KMS-11 (cell line): ENCODE measurements around the gene ANXA4.

Source experiments
- H2AFZ ChIP-seq: fragments of 200-600 bp; sonication (generic); 2 replicates; pipeline ENCODE4 v1.6.1; 2016; ENCODE audit warnings: antibody characterized with exemption, mixed run types, low read depth
- H3K27ac ChIP-seq: fragments of 200-600 bp; sonication (generic); 2 replicates; pipeline ENCODE4 v1.6.1; 2016; ENCODE audit warnings: mild to moderate bottlenecking, mixed run types
- H3K27me3 ChIP-seq: fragments of 200-600 bp; sonication (generic); 2 replicates; pipeline ENCODE4 v1.6.1; 2017; ENCODE audit warnings: mild to moderate bottlenecking, low read depth, mixed run types, moderate library complexity; ENCODE audit not compliant: insufficient read depth
- H3K36me3 ChIP-seq: fragments of 200-600 bp; sonication (generic); 2 replicates; pipeline ENCODE4 v1.6.1; 2017; ENCODE audit warnings: mild to moderate bottlenecking, mixed run types; ENCODE audit not compliant: insufficient read depth
- H3K4me1 ChIP-seq: fragments of 200-600 bp; sonication (generic); 2 replicates; pipeline ENCODE4 v1.6.1; 2016; ENCODE audit warnings: mild to moderate bottlenecking, low read depth, mixed run types; ENCODE audit not compliant: poor library complexity, severe bottlenecking
- H3K4me2 ChIP-seq: fragments of 200-600 bp; sonication (generic); 2 replicates; pipeline ENCODE4 v1.7.0; 2016; ENCODE audit warnings: mild to moderate bottlenecking, mixed run types
- H3K4me3 ChIP-seq: fragments of 200-600 bp; sonication (generic); IDR thresholded peaks from 2 replicates; pipeline ENCODE4 v1.6.1; 2017; ENCODE audit warnings: low read depth, low read length, mixed read lengths; ENCODE audit not compliant: insufficient read depth
- H3K79me2 ChIP-seq: fragments of 200-600 bp; sonication (generic); 2 replicates; pipeline ENCODE4 v1.6.1; 2016; ENCODE audit warnings: low read depth, mixed run types; ENCODE audit not compliant: insufficient read depth
- H3K9ac ChIP-seq: fragments of 200-600 bp; sonication (generic); 2 replicates; pipeline ENCODE4 v1.6.1; 2016; ENCODE audit warnings: mild to moderate bottlenecking, mixed run types
- H4K20me1 ChIP-seq: fragments of 200-600 bp; sonication (generic); 2 replicates; pipeline ENCODE4 v1.6.1; 2016; ENCODE audit warnings: mild to moderate bottlenecking, mixed run types; ENCODE audit not compliant: insufficient read depth
- TF ChIP-seq, protein P1 (sequence below): fragments of 200-600 bp; sonication (generic); conservative IDR thresholded peaks from 2 replicates; pipeline ENCODE4 v1.6.1; 2017; ENCODE audit warnings: low read depth, mild to moderate bottlenecking, antibody characterized with exemption, low read length, moderate library complexity, mixed read lengths

The ANXA4 gene

DNA sequence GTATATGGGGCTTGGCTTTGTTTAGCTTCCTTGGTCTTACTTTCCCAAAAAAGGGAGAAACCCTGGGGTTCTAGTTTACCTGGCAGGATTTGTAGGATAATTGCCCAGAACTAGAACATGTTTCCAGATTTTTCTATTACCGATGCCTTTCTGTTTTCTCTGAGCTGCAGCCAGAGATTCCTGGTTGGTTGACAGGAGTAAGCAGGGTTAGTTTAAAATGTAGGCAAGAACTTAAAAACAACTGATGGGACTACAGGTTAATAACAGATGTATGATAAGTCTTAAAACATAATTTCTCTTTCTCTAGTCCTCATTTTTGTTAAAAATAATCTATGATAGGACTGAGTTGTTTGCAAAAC lies 48.6 kb downstream of the ANXA4 start:
- Histone ChIP-seq H3K36me3 (no peaks in the 10 kb centered on the region), H3K4me3 (no peak overlapping the region), H3K4me2 (peak overlapping the region; percentile 60), H3K27me3 (no peaks in the 10 kb centered on the region), H3K9ac (peak overlapping the region; percentile 30; the same call in 1 of the 2 replicates), H3K4me1 (peaks cover 50% of the 10 kb centered on the region), H2AFZ (peak overlapping the region; percentile 25; the same call in 1 of the 2 replicates), H4K20me1 (no peaks in the 10 kb centered on the region), H3K27ac (peak overlapping the region; percentile 77), H3K79me2 (no peaks in the 10 kb centered on the region)
- TF ChIP-seq, protein P1, sequence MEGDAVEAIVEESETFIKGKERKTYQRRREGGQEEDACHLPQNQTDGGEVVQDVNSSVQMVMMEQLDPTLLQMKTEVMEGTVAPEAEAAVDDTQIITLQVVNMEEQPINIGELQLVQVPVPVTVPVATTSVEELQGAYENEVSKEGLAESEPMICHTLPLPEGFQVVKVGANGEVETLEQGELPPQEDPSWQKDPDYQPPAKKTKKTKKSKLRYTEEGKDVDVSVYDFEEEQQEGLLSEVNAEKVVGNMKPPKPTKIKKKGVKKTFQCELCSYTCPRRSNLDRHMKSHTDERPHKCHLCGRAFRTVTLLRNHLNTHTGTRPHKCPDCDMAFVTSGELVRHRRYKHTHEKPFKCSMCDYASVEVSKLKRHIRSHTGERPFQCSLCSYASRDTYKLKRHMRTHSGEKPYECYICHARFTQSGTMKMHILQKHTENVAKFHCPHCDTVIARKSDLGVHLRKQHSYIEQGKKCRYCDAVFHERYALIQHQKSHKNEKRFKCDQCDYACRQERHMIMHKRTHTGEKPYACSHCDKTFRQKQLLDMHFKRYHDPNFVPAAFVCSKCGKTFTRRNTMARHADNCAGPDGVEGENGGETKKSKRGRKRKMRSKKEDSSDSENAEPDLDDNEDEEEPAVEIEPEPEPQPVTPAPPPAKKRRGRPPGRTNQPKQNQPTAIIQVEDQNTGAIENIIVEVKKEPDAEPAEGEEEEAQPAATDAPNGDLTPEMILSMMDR, result no peak

DNA sequence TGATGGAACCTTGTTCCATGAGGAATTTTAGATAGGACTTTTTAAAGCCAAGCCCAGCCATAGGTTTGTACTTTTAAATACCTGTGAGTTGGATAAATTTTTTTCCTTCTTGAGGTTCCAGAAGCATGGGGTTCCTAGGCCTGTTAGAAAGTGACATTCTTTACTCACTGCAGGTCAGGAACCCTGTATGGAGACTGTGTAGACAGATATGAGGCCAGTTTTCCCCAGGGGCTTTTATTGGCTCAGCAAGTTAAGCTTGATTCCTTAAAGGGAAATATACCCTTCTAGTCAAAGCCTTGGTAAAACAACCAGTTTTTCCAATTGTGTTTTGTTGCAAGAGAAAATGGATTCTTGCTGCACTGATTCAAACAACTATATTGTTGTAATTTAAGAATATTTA lies 49.1 kb downstream of the ANXA4 start:
- Histone ChIP-seq H3K9ac (peak overlapping the region; percentile 30; the same call in 1 of the 2 replicates), H3K36me3 (no peaks in the 10 kb centered on the region), H3K27me3 (no peaks in the 10 kb centered on the region), H2AFZ (no peak overlapping the region), H3K4me1 (peaks cover 52% of the 10 kb centered on the region), H3K4me3 (no peak overlapping the region), H3K4me2 (peak overlapping the region; percentile 60), H3K27ac (peak overlapping the region; percentile 77), H3K79me2 (no peaks in the 10 kb centered on the region), H4K20me1 (no peaks in the 10 kb centered on the region)
- TF ChIP-seq, protein P1, result no peak

DNA sequence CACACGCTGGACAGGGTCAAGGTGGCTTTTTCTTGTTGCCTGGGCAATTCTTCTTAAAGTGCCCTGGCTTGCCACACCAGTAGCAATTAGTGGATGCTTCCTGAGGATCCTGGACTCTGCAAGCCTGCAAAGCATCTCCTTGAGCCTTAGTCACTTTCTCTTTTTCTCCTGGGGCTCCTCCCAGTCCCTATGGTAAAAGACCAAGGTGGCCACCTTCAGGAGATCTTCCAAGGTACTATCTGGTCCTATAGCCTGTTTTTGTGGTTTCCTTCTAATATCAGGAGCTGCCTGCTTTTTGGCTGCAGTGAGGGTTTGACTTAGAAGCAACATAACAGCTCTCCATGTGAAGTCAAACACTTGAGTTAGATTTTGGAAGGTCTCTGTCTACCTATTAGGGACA lies 54.2 kb downstream of the ANXA4 start:
- Histone ChIP-seq H3K4me2 (no peak overlapping the region), H3K36me3 (no peaks in the 10 kb centered on the region), H3K27ac (no peak overlapping the region), H3K79me2 (no peaks in the 10 kb centered on the region), H2AFZ (no peak overlapping the region), H3K9ac (no peak overlapping the region), H3K4me3 (no peak overlapping the region), H3K27me3 (no peaks in the 10 kb centered on the region), H4K20me1 (no peaks in the 10 kb centered on the region), H3K4me1 (peaks cover 51% of the 10 kb centered on the region)
- TF ChIP-seq, protein P1, result no peak

DNA sequence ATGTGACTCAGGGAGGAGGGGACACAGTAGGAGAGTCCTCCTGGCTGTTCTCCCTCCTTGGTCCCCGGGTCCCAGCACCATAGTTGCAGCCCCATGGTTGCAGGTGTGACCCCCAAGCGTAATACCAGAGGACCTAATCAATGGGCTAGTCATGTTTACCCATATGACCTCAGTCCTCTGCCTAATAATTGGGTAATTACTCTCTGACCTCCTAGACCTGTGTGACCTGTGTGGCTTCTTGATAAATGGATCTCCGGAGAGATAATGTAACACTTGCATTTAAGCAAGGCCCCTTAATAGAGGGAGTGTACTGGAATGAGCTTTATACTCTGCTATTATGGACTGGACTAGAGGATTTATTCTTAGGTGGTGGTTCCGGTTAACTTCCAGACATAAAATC lies 55.3 kb downstream of the ANXA4 start:
- Histone ChIP-seq H3K4me2 (peak overlapping the region; percentile 87), H3K36me3 (no peaks in the 10 kb centered on the region), H3K27ac (peak overlapping the region; percentile 76; the same call in 1 of the 2 replicates), H4K20me1 (no peaks in the 10 kb centered on the region), H3K79me2 (no peaks in the 10 kb centered on the region), H3K4me1 (peaks cover 49% of the 10 kb centered on the region), H2AFZ (no peak overlapping the region), H3K4me3 (no peak overlapping the region), H3K9ac (no peak overlapping the region; the same call in 1 of the 2 replicates), H3K27me3 (no peaks in the 10 kb centered on the region)
- TF ChIP-seq, protein P1, result no peak
